COLO668 (cell line): ENCODE results near the gene PELO.
"Not testable (repeated sequence)": the region's sequence is repeated elsewhere in the genome, so short reads cannot be mapped to it uniquely, and the experiment has no call there.

Source experiments
- DNase-seq: peaks from one replicate; lab custom pipeline; 2025; ENCODE audit not compliant: unreplicated experiment; lab: John Stamatoyannopoulos, UW

PELO gene

DNA sequence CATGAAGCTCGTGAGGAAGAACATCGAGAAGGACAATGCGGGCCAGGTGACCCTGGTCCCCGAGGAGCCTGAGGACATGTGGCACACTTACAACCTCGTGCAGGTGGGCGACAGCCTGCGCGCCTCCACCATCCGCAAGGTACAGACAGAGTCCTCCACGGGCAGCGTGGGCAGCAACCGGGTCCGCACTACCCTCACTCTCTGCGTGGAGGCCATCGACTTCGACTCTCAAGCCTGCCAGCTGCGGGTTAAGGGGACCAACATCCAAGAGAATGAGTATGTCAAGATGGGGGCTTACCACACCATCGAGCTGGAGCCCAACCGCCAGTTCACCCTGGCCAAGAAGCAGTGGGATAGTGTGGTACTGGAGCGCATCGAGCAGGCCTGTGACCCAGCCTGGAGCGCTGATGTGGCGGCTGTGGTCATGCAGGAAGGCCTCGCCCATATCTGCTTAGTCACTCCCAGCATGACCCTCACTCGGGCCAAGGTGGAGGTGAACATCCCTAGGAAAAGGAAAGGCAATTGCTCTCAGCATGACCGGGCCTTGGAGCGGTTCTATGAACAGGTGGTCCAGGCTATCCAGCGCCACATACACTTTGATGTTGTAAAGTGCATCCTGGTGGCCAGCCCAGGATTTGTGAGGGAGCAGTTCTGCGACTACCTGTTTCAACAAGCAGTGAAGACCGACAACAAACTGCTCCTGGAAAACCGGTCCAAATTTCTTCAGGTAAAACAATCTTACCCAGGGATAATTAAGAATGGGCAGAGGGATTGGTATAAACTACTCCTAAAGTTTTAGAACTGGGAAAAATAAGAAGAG, 12.9 kb downstream of the PELO start:
- DNase-seq, result peak; percentile 46

DNA sequence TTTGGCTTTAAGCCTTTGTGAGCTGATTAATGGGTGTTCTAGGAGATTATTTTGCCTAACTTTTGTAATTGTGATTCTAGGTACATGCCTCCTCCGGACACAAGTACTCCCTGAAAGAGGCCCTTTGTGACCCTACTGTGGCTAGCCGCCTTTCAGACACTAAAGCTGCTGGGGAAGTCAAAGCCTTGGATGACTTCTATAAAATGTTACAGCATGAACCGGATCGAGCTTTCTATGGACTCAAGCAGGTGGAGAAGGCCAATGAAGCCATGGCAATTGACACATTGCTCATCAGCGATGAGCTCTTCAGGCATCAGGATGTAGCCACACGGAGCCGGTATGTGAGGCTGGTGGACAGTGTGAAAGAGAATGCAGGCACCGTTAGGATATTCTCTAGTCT, 13.6 kb downstream of the PELO start:
- peak; percentile 3 for DNase-seq

DNA sequence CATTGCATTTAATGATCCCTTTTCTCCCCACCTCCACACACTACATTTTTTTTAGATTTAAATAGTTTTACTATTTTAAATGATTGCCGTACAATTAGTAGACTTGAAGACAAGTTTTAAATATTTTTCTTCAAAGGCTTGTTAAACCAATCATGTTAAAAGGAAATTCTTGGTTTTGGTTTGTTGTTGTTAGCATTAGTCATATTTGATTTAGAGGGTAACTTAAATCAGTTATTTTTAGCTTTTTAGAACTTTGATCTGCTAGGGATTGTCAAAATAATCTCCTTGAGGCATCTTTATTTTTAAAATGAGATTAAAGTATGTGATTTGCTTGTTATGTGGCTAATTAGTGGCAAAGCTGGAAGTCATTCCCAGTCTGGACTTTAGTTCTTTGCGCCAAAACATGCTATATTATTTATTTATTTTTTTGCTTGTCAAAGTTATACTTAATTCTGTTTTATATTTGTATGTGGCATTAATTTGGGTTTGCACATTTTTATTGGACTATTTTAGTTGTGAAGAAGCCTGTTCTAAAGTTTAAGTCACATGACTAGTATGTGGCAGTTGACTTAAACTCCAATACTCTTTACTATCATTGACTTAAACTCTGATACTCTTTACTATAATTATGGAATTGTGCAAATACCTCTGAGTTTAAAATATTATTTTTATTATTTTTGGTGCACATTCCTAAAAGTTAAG, 14.7 kb downstream of the PELO start:
- no peak for DNase-seq

DNA sequence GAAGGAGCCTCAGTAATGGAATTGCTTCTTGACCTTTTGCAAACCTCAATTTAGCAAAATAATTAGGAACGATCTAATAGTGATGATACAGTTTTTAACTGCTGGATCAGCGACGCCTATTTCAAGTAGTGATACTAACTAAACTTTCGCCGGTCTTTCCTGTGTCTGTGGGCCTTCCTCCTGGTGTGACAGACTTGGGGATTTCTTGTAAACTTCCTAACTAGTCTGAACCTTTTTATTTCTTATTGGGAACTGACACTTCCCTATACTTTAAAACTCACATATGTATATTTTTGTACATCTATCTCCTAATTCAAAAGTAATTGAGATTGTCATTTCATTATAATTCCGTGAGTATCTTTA, 15.2 kb downstream of the PELO start:
- no peak for DNase-seq

DNA sequence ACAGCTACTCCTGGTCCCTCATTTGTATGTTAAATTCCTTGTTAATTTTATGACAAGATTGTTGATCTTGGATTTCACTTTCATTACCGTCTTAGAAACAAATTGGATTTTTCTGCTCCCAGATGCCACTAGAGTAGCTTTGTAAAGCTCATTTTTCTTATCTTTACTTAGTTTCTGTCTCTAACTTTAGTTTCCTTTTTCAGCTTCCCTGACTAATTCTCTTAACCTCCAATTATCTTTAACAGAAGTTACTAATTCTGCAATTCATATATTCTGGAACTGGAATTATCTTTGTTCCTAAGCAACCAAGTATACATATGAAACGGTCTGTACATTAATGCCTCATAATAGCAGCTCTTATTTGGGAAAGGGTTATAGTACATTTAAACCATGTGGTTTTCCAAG, 16.7 kb downstream of the PELO start:
- no peak for DNase-seq

DNA sequence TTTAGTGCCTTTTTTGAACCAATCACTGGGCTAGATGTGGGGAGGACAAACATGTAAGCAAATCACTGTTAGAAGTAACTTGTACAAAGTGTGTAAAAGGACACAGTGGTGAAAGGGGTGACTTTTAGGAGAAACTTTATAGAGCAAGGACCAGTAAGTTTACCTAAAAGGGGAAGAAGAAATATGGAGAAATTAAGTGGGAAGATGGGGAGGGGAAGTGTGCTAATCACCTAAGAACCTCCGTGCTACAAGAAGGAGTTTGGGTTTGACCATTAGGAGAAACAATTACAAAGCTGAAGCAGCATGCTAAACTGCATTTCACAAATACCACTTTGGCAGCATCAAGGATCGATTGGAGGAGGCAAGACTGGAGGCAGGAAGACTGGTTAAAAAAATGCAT, 17.3 kb downstream of the PELO start:
- no peak for DNase-seq

DNA sequence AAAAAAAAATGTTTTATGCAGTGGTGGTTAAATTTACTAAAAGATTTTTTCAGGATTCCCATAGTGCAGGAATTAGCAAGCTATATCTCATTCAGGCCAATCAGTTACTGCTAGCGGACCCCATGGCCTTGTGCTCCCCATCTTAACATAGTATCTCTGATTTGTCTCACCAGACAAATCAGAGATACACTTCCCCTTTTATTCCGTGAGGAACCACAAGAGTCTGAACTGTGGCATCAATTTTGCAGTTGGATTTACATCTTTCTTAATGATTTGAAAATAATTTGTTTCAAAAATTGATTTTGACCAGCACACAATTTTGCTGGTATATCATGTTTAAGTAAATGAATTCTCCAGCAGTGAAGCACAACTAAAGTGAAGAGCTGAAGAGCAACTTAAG, 17.9 kb downstream of the PELO start:
- no peak for DNase-seq

DNA sequence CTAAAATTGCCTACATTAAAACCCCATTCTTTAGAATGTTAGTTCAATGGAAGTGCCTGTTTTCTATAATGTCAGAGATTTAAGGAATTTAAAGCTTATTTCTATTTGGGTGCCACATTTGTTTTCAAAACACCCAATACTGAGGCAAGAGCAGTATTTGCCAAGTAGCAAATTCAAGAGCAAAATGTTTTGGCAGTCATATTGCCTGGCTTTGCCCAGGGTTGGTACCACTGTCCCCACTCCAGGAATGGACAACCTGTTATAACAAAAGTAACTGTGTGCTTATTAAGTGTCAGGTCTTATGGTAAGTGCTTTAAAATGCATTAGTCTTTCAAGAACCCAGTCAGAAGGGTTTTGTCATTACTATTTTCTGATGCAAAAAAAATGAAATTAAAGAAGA, 19.3 kb downstream of the PELO start:
- DNase-seq, result no peak

DNA sequence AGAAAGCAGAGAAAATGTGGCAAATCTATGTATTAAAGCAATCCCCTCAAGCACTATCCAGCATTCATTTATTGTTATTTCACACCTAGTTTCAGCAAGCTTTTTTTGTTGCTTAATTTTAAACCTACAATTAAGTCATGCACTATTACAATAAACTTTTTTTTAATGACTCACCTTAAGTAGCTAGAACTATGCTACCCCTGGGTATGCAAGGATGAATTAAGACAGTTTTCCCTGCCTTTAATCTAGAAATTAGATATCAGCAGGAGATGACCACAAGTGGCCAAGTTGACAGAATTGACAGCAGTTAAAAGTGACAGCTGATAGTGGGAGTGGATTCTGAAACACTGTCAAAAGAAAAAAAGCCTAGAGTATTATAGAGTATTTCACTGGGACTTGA, 20.0 kb downstream of the PELO start:
- no peak for DNase-seq

DNA sequence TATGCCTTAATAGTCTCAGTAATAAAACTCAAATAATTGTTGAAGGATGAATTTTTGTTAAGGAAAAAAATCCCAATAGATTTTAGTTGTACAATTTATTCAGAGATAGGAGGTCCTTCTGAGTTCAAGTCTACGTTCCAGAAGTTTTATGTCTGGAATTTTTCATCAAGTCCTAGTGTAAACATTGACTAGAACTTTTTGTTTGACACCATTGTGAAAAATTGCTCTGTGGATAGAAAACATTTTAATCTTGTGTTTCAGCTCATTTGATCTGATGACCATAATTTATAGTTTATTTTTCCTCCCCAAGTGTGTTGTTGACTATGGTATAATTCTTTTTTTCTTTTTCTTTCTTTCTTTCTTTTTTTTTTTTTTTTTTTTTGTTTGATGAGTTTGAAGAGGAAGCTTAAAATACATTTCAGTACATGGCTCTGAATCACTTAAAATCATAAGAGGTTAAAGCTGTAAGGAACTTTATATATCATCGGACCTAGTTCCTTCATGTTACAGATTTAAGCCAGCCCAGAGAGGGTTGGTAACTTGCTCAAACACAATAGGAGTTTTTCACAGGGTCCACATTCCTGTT, 20.7 kb downstream of the PELO start:
- DNase-seq, result no peak

DNA sequence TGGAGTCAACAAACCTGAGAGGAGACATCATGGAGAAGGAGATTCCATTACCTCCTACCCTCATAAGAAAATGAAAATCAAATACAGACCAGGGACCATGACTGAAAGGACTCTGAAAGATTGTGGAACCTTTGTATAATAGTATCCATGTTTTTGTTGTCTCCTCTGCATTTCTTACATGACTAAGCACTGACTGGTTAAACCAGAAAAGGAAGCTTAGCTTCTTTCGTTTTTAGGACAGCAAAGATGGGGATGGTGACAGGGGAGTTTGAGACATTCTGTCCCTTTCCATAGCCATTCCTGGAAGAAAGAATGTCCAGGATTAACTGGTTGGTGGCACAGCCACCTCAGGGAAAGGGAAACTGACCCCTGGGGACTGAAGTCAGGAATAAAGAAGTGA, 22.2 kb downstream of the PELO start:
- no peak for DNase-seq

DNA sequence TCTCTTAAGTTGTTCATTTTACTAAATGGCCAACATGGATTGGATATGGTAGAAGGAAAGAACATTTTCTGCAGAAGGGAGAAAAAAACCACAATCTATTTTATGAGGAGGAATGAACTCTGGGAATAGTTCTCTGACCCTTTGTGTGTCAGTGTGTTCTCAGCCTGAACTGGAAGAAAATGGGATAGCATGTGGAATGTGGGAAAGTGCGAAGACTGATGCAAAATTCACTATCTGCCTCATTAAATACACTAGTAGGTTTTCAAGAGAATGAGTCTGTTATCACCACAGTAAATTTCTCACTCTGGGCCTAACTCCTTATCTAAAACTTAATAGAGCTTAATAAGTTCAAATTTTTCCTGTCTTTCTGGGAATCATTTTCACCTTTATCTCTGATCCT, 22.7 kb downstream of the PELO start:
- no peak for DNase-seq

DNA sequence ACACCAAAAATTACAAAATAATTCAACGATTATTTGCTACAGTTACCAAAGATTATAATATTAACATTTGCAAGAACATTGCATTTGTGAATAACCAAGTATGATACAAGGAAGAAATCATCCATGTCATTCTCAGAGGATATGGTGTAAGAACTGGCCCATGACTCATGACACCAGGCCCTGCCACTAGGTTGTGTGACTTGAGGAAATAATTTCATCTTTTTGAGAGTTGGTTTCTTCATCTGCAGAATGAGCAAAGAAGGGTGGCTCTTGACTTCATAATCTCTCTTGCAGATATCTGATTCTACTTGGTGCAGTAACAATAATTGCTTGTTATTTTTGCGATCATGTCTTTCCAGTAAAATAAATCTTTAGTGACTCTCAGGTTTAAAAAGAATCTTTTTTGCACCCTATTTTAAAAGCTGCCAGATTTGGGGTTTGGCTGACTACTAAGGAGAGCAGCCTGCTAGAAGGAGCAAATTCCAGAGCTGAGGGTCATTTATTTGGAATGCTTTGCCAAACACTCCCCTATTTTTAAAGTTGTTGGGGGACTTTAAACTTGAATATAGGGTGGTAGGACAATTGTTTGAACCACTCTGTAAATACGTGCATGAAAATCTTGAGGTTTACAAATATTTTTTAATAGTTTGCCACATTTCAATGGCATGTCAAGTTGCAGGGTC, 23.5 kb downstream of the PELO start:
- DNase-seq, result no peak

DNA sequence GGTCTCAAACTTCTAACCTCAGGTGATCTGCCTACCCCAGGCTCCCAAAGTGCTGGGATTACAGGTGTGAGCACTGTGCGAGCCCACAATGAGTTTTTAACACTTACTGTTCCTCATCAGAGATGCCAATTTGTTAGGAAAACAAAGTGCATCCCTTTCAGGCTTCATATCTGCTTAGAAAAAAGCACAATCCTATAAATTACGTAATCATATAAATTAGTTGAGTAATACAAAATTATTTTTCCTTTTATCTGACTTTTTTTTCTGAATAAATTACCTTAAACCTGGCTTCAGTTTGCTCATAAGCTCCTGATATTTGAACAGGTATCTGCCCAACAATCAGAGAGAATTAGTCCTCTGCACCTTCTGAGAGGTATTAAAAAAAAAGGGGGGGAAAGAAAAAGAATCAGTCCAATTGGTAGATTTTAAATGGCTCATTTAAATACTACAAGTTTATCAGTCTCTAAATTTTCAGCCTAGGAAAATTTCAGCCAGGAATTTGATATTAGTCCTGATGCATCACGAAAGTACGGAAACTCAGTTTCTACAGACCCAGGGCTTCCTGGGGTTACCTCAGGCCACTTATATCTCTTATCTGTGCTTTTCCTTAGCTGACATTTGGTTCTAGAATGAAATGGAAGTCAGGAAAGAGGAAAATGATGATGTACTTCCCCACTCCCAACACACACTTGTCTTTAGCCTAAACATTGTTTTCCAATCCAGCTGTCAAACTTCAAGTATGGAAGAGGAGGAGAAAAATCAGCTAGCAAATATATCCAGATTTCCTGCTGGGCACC, 26.8 kb downstream of the PELO start:
- DNase-seq, result no peak

DNA sequence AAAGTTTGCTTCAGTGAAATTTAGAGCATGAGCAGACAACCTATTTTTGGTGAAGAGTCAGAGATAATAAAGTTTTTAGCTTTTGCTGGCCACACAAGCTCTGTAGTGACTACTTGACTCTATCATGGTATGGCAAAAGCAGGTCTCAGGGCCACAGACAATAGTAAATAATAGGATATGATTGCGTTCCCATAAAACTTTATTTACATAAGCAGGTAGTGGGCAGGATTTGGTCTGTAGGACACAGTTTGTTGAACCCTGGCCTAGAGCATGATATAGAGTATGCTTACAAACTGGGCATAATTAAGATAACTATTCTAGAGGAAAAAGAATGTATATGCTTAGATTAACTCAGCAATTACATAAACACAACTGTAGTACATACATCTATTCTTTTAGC, 30.1 kb downstream of the PELO start:
- DNase-seq, result no peak

DNA sequence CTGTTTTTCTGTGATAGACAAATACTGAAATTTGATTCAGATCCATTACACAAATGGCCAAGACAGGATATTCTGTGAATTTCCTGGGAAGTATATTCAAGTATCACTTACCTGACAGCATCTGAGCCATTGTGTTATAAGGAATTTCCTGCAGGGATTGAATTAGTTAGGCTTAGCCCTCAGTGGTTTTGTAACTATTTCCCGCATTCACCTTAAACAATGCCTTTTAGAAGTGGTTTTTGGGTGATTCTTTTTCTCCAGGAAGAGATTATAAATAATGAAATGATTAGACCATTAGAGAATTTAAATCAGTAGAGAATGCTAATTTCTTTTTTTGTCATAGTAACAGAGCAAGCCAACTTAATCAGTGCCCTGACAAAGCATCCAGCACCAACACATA, 30.6 kb downstream of the PELO start:
- no peak for DNase-seq

DNA sequence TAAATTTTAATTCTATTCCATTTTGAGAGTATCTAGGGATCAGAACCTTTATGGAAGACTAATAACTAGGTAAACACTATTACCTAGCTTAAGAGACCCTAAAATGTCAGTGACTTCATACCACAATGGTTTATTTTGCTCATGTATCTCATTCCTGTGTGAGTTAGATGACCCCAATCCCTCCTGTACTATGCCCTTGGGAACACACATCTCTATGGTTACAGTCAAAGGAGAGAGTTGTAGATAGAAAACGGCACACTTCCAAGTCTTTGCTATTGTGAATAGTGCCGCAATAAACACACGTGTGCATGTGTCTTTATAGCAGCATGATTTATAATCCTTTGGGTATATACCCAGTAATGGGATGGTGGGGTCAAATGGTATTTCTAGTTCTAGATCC, 31.1 kb downstream of the PELO start:
- not testable (repeated sequence) for DNase-seq

DNA sequence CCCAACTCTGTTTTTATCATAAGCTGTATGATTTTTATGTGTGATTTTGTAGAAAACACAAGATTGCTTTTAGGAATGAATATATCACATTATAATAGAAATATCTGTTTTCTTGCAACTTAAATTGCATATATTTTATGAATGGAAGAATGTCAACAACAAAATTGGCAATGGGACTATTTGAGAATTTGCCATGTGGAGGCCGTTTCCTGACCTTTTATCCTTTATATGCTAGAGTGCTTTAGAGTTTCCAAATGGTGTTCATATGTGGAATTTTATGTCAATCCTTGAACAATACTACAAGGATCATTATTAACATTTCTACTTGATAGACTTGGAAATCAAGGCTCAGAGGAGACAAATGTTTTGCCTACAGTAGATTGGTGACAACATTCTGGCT, 34.2 kb downstream of the PELO start:
- no peak for DNase-seq

DNA sequence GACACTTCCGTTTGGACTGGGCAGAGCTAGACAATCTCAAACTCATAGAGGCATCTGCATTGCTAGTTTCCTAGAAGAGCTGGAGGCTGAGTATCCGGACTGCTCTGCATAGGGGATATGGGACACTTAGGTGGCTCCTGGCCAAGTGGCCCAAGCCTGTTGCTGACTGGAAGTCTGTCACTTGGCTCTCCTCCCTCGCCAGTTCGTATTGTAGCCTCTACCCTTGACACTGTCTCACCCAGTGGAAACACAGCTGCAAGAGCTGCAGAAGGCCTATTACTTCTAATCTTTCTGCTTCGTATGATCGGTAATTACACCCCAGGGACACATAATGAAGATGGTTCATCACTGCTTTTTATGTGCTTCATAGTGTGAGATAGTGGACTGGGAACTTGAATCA, 34.7 kb downstream of the PELO start:
- DNase-seq, result no peak

DNA sequence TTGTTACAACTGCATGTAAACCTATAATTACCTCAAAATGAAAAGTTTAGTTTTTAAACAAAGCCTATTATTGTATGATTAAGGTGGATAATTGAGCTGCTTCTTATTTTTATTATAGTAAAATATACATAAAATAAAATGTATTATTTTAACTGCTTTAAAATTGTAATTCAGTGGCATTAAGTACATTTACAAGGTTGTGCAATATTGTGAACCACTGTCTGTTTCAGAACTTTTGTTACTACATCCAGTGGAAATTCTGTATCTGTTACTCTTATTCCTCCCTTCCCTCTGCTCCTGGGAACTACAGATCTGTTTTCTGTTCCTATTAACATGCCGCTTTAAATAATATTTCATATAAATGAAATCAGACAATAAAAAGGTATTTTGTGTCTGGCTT, 37.1 kb downstream of the PELO start:
- DNase-seq, result no peak

DNA sequence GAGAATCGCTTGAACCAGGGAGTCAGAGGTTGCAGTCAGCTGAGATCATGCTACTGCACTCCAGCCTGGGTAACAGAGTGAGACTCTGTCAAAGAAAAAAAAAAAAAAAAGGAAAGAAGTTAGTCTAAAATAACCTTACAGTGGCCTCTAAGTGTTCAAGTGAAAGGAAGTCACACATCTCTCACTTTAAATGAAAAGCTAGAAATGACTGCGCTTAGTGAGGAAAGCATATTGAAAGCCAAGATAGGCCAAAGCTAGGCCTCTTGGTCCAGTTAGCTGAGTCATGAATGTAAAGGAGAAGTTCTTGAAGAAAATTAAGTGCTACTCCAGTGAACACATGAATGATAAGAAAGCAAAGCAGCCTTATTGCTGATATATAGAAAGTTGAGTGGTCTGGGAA, 38.1 kb downstream of the PELO start:
- no peak for DNase-seq
